Smooth muscle cell (in vitro differentiated cells): ENCODE results near the gene CYB561A3. TPM values are rescaled to one million over a fixed set of nuclear protein-coding genes. Genes with fewer than 3 reads are reported as not detected.

Experiments
- DNase-seq: peaks from one replicate; lab custom pipeline; 2025; ENCODE audit not compliant: unreplicated experiment; lab: John Stamatoyannopoulos, UW
- H2AFZ ChIP-seq: fragments of 200-600 bp; sonication (generic); 2 replicates; pipeline ENCODE4 v1.6.0; 2016; ENCODE audit warnings: antibody characterized with exemption, low read depth, mild to moderate bottlenecking
- H3F3A ChIP-seq: fragments of 200-600 bp; sonication (generic); 2 replicates; pipeline ENCODE4 v1.6.0; 2017; ENCODE audit warnings: antibody characterized with exemption, low read depth
- H3K27ac ChIP-seq: fragments of 200-600 bp; sonication (generic); 2 replicates; pipeline ENCODE4 v1.5.1; 2016; ENCODE audit warnings: low read depth, mild to moderate bottlenecking
- H3K27me3 ChIP-seq: fragments of 200-600 bp; sonication (generic); 2 replicates; pipeline ENCODE4 v1.6.1; 2016; ENCODE audit warnings: low read depth, mild to moderate bottlenecking
- H3K36me3 ChIP-seq: fragments of 200-600 bp; sonication (generic); 2 replicates; pipeline ENCODE4 v1.5.1; 2016; ENCODE audit warnings: low read depth
- H3K4me1 ChIP-seq: fragments of 200-600 bp; sonication (generic); 2 replicates; pipeline ENCODE4 v1.5.1; 2016; ENCODE audit warnings: low read depth
- H3K4me2 ChIP-seq: fragments of 200-600 bp; sonication (generic); 2 replicates; pipeline ENCODE4 v1.6.0; 2016; ENCODE audit warnings: mild to moderate bottlenecking
- H3K4me3 ChIP-seq: fragments of 200-600 bp; sonication (generic); 2 replicates; pipeline ENCODE4 v1.5.1; 2016; ENCODE audit warnings: mild to moderate bottlenecking
- H3K79me2 ChIP-seq: fragments of 200-600 bp; sonication (generic); 2 replicates; pipeline ENCODE4 v1.6.0; 2016; ENCODE audit warnings: low read depth, mild to moderate bottlenecking
- H3K9ac ChIP-seq: fragments of 200-600 bp; sonication (generic); 2 replicates; pipeline ENCODE4 v1.6.0; 2016; ENCODE audit warnings: low read depth
- H3K9me3 ChIP-seq: fragments of 200-600 bp; sonication (generic); replicated peaks from 2 replicates; pipeline ENCODE4 v1.5.1; 2016; ENCODE audit warnings: low read depth
- H4K20me1 ChIP-seq: fragments of 200-600 bp; sonication (generic); 2 replicates; pipeline ENCODE4 v1.6.0; 2016; ENCODE audit warnings: low read depth
- WGBS: methylation state at CpG from one replicate; pipeline ENCODE4 v1.1.7; 2016; ENCODE audit warnings: low lambda C conversion rate; 5-methylcytosine and 5-hydroxymethylcytosine counted together
- polyA plus RNA-seq: library from polyadenylated mRNA; unstranded; fragments of >200 nt; fragmentation: Nextera tagmentation; extraction: Ambion mirVana; gene quantifications from 2 replicates; pipeline ENCODE4 v1.2.1, GENCODE V29; 2016
- total RNA-seq: library from RNA; depleted of rRNA; stranded (reverse); fragments of >200 nt; gene quantifications from 2 replicates; pipeline ENCODE4 v1.2.3, GENCODE V29; 2014
- TF ChIP-seq, protein P1 (sequence below): fragments of 200-600 bp; sonication (generic); IDR thresholded peaks from 2 replicates; pipeline ENCODE4 v1.5.1; 2017; ENCODE audit warnings: borderline replicate concordance, mild to moderate bottlenecking, antibody characterized with exemption; ENCODE audit not compliant: insufficient read depth, poor library complexity, severe bottlenecking

CYB561A3 gene
- total and polyA plus RNA-seq, 2 experiments from 2014 or later = 19.1 to 23.7 TPM

DNA sequence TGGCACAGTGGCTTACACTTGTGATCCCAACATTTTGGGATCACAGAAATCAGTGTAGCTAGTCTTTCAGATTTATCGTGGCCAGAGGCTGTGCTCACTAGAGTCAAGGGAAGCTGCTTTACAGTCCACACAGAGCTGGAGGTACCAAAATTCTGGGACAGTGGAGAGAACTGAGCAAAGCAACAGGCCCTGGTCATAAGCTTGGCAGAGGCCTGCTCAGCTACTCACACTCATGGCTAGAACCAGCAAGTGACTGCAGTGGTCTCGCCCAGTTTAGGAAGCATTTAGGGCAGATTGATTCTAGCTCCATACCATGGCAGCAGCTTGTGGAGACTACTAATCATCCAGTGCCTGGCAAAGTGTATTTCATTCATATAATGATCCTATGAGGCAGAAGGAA is 39.5 kb upstream of the CYB561A3 start:
- Histone ChIP-seq H3K36me3 (peaks cover 16% of the 10 kb centered on the region), H3K27me3 (no peaks in the 10 kb centered on the region), H3K4me3 (no peak overlapping the region), H3K27ac (peak overlapping the region; percentile 19), H2AFZ (no peak overlapping the region), H3K9me3 (no peaks in the 10 kb centered on the region), H3K4me1 (no peaks in the 10 kb centered on the region), H3K4me2 (no peak overlapping the region), H3F3A (peaks cover 34% of the 10 kb centered on the region), H3K79me2 (no peaks in the 10 kb centered on the region), H3K9ac (no peak overlapping the region), H4K20me1 (peaks cover 10% of the 10 kb centered on the region)
- DNase-seq = no peak
- WGBS = 97% methylated on average over 2 of the region's 2 CpGs
- TF ChIP-seq, protein P1, sequence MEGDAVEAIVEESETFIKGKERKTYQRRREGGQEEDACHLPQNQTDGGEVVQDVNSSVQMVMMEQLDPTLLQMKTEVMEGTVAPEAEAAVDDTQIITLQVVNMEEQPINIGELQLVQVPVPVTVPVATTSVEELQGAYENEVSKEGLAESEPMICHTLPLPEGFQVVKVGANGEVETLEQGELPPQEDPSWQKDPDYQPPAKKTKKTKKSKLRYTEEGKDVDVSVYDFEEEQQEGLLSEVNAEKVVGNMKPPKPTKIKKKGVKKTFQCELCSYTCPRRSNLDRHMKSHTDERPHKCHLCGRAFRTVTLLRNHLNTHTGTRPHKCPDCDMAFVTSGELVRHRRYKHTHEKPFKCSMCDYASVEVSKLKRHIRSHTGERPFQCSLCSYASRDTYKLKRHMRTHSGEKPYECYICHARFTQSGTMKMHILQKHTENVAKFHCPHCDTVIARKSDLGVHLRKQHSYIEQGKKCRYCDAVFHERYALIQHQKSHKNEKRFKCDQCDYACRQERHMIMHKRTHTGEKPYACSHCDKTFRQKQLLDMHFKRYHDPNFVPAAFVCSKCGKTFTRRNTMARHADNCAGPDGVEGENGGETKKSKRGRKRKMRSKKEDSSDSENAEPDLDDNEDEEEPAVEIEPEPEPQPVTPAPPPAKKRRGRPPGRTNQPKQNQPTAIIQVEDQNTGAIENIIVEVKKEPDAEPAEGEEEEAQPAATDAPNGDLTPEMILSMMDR = no peak

DNA sequence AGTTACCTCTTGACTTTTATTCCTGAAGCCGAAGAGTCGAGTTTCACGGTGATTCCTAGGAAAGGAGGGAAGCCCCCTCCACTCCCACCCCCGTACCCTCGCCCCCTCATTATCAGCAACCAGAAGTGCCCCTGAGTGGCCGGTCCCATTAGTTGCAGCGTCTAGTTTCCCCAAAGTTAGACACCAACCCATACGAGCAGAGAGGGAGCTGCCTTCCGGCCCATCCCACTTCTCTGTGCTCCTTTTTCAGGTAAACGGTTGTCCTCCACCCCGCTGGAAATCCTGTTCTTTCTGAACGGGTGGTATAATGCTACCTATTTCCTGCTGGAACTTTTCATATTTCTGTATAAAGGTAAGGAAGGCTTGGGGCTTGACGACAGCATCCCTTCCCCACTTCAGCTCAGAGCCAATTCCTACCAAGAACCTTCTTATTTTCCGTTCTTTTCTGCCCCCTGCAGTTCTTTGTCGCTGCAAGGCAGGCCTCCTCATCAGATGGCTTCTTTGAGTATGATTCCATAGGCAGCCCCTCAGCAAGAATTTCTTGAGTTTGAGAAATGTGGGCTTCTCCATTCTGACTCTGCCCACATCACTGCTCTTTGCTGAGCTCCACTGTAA is 31.4 kb upstream of the CYB561A3 start:
- H3K27ac ChIP-seq = no peak overlapping the region

DNA sequence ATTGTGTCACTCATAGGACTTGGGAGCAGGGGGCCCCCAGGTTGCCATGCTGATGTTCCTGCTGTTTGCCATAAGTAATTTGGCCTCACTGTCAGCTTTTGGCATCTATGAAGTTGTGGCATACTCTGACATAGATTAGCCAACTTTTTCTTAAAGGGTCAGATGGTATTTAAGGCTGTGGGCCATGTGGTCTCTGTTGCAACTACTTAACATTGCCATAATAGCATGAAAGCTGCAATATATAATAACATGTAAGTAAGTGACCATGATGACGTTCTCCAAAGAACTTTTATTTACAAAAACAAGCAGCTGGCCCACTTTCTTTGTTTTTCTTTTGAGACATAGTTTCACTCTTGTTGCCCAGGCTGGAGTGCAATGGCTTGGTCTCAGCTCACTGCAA is 28.5 kb upstream of the CYB561A3 start:
- Histone ChIP-seq H3K4me2 (no peak overlapping the region), H3K4me3 (no peak overlapping the region), H3K9ac (no peak overlapping the region), H3F3A (no peaks in the 10 kb centered on the region), H3K36me3 (peaks cover 3% of the 10 kb centered on the region), H3K27ac (no peak overlapping the region), H2AFZ (no peak overlapping the region), H3K9me3 (no peaks in the 10 kb centered on the region), H4K20me1 (no peaks in the 10 kb centered on the region), H3K4me1 (peaks cover 4% of the 10 kb centered on the region), H3K27me3 (no peaks in the 10 kb centered on the region), H3K79me2 (no peaks in the 10 kb centered on the region)
- 95% methylated on average over 1 of the region's 1 CpG for WGBS
- no peak for DNase-seq
- TF ChIP-seq, protein P1 = no peak

More for the DNA sequence above, 31.4 kb upstream of the CYB561A3 start:
- no peak for DNase-seq
- H3K9me3 ChIP-seq = no peaks in the 10 kb centered on the region
- peak overlapping the region; percentile 80 for H2AFZ ChIP-seq
- WGBS = 11% methylated on average over 15 of the region's 15 CpGs
- no peaks in the 10 kb centered on the region for H4K20me1 ChIP-seq
- TF ChIP-seq, protein P1 = no peak
- H3K4me1 ChIP-seq = peaks cover 4% of the 10 kb centered on the region
- H3K79me2 ChIP-seq = no peaks in the 10 kb centered on the region
- peak overlapping the region; percentile 88 for H3K4me2 ChIP-seq
- H3K36me3 ChIP-seq = peaks cover 3% of the 10 kb centered on the region
- no peaks in the 10 kb centered on the region for H3K27me3 ChIP-seq
- H3K9ac ChIP-seq = peak overlapping the region; percentile 47
- no peaks in the 10 kb centered on the region for H3F3A ChIP-seq
- H3K4me3 ChIP-seq = peak overlapping the region; percentile 82
